Lower lobe of right lung (tissue), 2 donors: ENCODE data around the gene ZNF44. TPM values are rescaled to one million over a fixed set of nuclear protein-coding genes. Genes with fewer than 3 reads are reported as not detected.

Experiments used
- ATAC-seq, 2 donors: fragments of 200-7000 bp; cut with Tn5 transposase; one replicate each; pipeline ENCODE4 v1.9.1; 2020 to 2022; ENCODE audit warnings: mild to moderate bottlenecking in 2 of 2, moderate library complexity in 2 of 2
- DNase-seq: peaks from one replicate; pipeline ENCODE4 v3.0.0-alpha.2; 2020
- H3K27ac ChIP-seq: fragments of 200-600 bp; one replicate; pipeline ENCODE4 v1.8.0; 2022
- H3K27me3 ChIP-seq: fragments of 200-600 bp; one replicate; pipeline ENCODE4 v1.8.0; 2022; ENCODE audit warnings: low read depth
- H3K36me3 ChIP-seq: fragments of 200-600 bp; one replicate; pipeline ENCODE4 v1.8.0; 2022; ENCODE audit warnings: mild to moderate bottlenecking
- H3K4me1 ChIP-seq: fragments of 200-600 bp; one replicate; pipeline ENCODE4 v1.8.0; 2022
- H3K4me3 ChIP-seq: fragments of 200-600 bp; one replicate; pipeline ENCODE4 v1.8.0; 2022; ENCODE audit warnings: mild to moderate bottlenecking
- H3K9me3 ChIP-seq: fragments of 200-600 bp; one replicate; pipeline ENCODE4 v1.8.0; 2022
- intact Hi-C: fragments of 100-400 bp; cut with DNase I; formaldehyde crosslinking; loops from one replicate; pipeline ENCODE4 v1.11.0; 2022
- total RNA-seq: library from RNA; stranded (reverse); fragmentation: NEBNext Ultra II Directional; extraction: Animal tissue kit (Norgen Biotek cat#: 25700); gene quantifications from one replicate; pipeline ENCODE4 v1.2.1, GENCODE V29; 2021
- TF ChIP-seq, protein P1 (sequence below): fragments of 200-600 bp; IDR thresholded peaks from one replicate; pipeline ENCODE4 v1.8.0; 2022; ENCODE audit warnings: antibody characterized with exemption, mild to moderate bottlenecking
- donor health status: DM: no; HTN: yes; CAD: no; lungs with severe emphysema.

The ZNF44 gene
- total RNA-seq, 1 donor from 2014 or later: 12.8 TPM

DNA sequence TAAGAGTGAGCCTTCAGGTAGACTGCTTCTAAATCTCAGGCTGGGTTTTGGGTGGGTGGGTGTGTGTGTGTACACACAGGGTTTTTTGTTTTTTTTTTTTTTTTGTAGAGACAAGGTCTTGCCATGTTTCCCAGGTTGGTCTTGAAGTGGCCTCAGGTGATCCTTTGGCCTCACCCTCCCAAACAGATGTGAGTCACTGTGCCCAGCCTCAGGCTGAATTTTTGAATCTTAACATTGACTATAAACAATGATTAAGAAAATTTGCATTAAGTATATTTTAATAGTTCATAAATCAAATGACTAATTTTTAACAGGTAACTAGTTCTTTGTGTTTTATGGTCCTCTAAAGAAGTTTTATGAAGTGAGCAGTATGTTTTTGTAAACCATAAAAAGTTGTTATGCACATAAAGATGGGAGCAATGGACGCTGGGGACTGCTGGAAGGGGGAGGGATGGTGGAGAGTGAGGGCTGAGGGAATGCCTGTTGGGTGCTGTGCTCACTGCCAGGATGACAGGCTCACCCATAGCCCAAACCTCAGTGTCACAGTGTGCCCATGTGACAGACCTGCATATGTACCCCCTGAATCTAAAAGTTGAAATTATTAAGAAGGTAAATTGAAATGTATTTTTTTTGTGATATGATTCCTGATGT is 71.6 kb downstream of the ZNF44 start:
- Histone ChIP-seq H3K27me3 (no peaks in the 10 kb centered on the region), H3K27ac (no peak overlapping the region), H3K9me3 (peaks cover 4% of the 10 kb centered on the region), H3K36me3 (no peaks in the 10 kb centered on the region), H3K4me3 (no peak overlapping the region), H3K4me1 (no peaks in the 10 kb centered on the region)
- ATAC-seq (no peak), DNase-seq (no peak)
- TF ChIP-seq, protein P1, sequence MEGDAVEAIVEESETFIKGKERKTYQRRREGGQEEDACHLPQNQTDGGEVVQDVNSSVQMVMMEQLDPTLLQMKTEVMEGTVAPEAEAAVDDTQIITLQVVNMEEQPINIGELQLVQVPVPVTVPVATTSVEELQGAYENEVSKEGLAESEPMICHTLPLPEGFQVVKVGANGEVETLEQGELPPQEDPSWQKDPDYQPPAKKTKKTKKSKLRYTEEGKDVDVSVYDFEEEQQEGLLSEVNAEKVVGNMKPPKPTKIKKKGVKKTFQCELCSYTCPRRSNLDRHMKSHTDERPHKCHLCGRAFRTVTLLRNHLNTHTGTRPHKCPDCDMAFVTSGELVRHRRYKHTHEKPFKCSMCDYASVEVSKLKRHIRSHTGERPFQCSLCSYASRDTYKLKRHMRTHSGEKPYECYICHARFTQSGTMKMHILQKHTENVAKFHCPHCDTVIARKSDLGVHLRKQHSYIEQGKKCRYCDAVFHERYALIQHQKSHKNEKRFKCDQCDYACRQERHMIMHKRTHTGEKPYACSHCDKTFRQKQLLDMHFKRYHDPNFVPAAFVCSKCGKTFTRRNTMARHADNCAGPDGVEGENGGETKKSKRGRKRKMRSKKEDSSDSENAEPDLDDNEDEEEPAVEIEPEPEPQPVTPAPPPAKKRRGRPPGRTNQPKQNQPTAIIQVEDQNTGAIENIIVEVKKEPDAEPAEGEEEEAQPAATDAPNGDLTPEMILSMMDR: no peak
- intact Hi-C loops: no loop called here

Other genes with a start within 250 kb of the ZNF44 start
- 0.35 TPM for gene ZNF878, start 241.9 kb downstream of the ZNF44 start, total RNA-seq
- gene ZNF844, start 230.2 kb downstream of the ZNF44 start, total RNA-seq: 11.7 TPM
- 6.6 TPM for gene ZNF20, start 154.5 kb downstream of the ZNF44 start, total RNA-seq
- 8.4 TPM for gene ZNF625, start 138.1 kb downstream of the ZNF44 start, total RNA-seq
- 14.9 TPM for gene ZNF136, start 131.8 kb downstream of the ZNF44 start, total RNA-seq
- 2.3 TPM for gene ZNF563, start 38.8 kb upstream of the ZNF44 start, total RNA-seq
- gene ZNF442, start 70.8 kb upstream of the ZNF44 start, total RNA-seq: 2.5 TPM
- 6.5 TPM for gene ZNF799, start 106.4 kb upstream of the ZNF44 start, total RNA-seq
- gene ZNF443, start 146.1 kb upstream of the ZNF44 start, total RNA-seq: 3.3 TPM
- gene ZNF709, start 189.9 kb upstream of the ZNF44 start, total RNA-seq: 3.9 TPM